ENCODE results near the gene COX19.

The COX19 gene

GRCh38 chr7:920351-921070 is 54.8 kb downstream of the COX19 start:
- TF ChIP-seq CTCF (IDR thresholded peaks at IDR 0.05; ENCODE audit: low read depth, low read length), result no peak
- no peak overlapping the region for H3K4me3 ChIP-seq (ENCODE audit: low read depth, low read length)

GRCh38 chr7:919924-920341 is 55.4 kb downstream of the COX19 start:
- TF ChIP-seq CTCF (IDR thresholded peaks at IDR 0.05; ENCODE audit: low read depth, low read length), result no peak
- H3K4me3 ChIP-seq (ENCODE audit: low read depth, low read length), result no peak overlapping the region

GRCh38 chr7:919114-919442 is 56.3 kb downstream of the COX19 start:
- no peak overlapping the region for H3K4me3 ChIP-seq (ENCODE audit: low read depth, low read length)
- TF ChIP-seq CTCF (IDR thresholded peaks at IDR 0.05; ENCODE audit: low read depth, low read length), result no peak

GRCh38 chr7:918441-919113 is 56.8 kb downstream of the COX19 start:
- H3K4me3 ChIP-seq (ENCODE audit: low read depth, low read length), result no peak overlapping the region
- TF ChIP-seq CTCF (IDR thresholded peaks at IDR 0.05; ENCODE audit: low read depth, low read length), result no peak

GRCh38 chr7:918118-918425 is 57.3 kb downstream of the COX19 start:
- H3K4me3 ChIP-seq (ENCODE audit: low read depth, low read length), result no peak overlapping the region
- TF ChIP-seq CTCF (IDR thresholded peaks at IDR 0.05; ENCODE audit: low read depth, low read length), result no peak

GRCh38 chr7:917255-918117 is 57.9 kb downstream of the COX19 start:
- TF ChIP-seq CTCF (IDR thresholded peaks at IDR 0.05; ENCODE audit: low read depth, low read length), result no peak
- no peak overlapping the region for H3K4me3 ChIP-seq (ENCODE audit: low read depth, low read length)

Data from WI38 (cell line).